ENCODE data around the gene SKA3.
"Not testable (repeated sequence)": the region's sequence is repeated elsewhere in the genome, so short reads cannot be mapped to it uniquely, and the experiment has no call there.

GRCh38 chr13:21219716-21220115, 43.4 kb upstream of the SKA3 start:
- not testable (repeated sequence) for TF ChIP-seq CTCF (conservative IDR thresholded peaks at IDR 0.05 in 1 of 2, IDR thresholded peaks at IDR 0.05 in 1 of 2; ENCODE audit: extremely low read depth in 1 of 2, insufficient read depth in 1 of 2, low read depth in 1 of 2, low read length in 2 of 2); EZH2 (IDR thresholded peaks at IDR 0.05; ENCODE audit: borderline replicate concordance, low read length)
